HUES64 (cell line): ENCODE data around the gene RGS1.

Experiments
- H3K27ac ChIP-seq: 2 replicates; pipeline ENCODE4 v1.7.0; 2013; ENCODE audit warnings: low read depth, low read length, inconsistent platforms
- H3K27me3 ChIP-seq: 2 replicates; pipeline ENCODE4 v1.6.1; 2013; ENCODE audit warnings: mild to moderate bottlenecking, low read length; ENCODE audit not compliant: insufficient read depth
- H3K36me3 ChIP-seq: 2 replicates; pipeline ENCODE4 v1.6.1; 2013; ENCODE audit warnings: mild to moderate bottlenecking, low read length; ENCODE audit not compliant: insufficient read depth
- H3K4me1 ChIP-seq: 2 replicates; pipeline ENCODE4 v1.6.1; 2013; ENCODE audit warnings: mild to moderate bottlenecking, low read length, moderate library complexity; ENCODE audit not compliant: insufficient read depth
- H3K4me3 ChIP-seq: 2 replicates; pipeline ENCODE4 v1.5.1; 2013; ENCODE audit warnings: mild to moderate bottlenecking, low read length, moderate library complexity
- H3K9ac ChIP-seq: 2 replicates; pipeline ENCODE4 v1.6.1; 2013; ENCODE audit warnings: mild to moderate bottlenecking, low read depth, low read length
- H3K9me3 ChIP-seq: 2 replicates; pipeline ENCODE4 v1.6.1; 2013; ENCODE audit warnings: low read depth, low read length; ENCODE audit not compliant: insufficient read depth
- WGBS: fragments of 150-250, 120-280 bp; methylation state at CpG from one replicate; pipeline ENCODE4 v1.1.7; 2013; ENCODE audit warnings: missing lambda C conversion rate; 5-methylcytosine and 5-hydroxymethylcytosine counted together

The RGS1 gene

DNA sequence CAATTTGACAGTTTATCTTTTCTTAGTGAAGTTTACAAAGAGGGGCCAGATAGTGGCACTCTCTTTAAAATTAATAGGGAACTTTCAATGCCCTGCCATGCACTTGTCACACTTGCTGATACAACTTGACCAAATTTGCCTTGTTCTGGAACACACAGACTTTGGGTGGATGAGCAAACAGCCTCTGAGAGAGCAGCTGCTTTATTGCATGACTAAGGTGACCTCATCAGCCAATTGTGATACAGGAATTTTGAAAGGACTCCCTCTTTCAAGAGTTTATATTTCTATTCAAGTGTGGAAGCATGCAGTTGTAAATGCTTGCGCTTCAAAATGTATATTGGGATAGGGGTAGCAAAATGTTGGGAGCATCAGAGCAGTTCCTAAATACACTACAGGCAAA lies 2.1 kb upstream of the RGS1 start:
- Histone ChIP-seq H3K27ac (no peak overlapping the region), H3K9me3 (no peaks in the 10 kb centered on the region), H3K4me1 (0 out of 2 replicates have a peak, but pooled peaks cover 2% of the 10 kb centered on the region), H3K36me3 (no peaks in the 10 kb centered on the region), H3K27me3 (no peaks in the 10 kb centered on the region), H3K4me3 (no peak overlapping the region), H3K9ac (no peak overlapping the region)
- 86% methylated on average over 1 of the region's 1 CpG for WGBS

GRCh38 chr1:192574073-192574472 lies 1.5 kb upstream of the RGS1 start:
- H3K27ac ChIP-seq: no peak overlapping the region
- no peak overlapping the region for H3K9ac ChIP-seq
- no peaks in the 10 kb centered on the region for H3K36me3 ChIP-seq
- no peaks in the 10 kb centered on the region for H3K9me3 ChIP-seq
- H3K4me1 ChIP-seq: peaks cover 2% of the 10 kb centered on the region; the same call in 1 of the 2 replicates
- H3K4me3 ChIP-seq: no peak overlapping the region
- no peaks in the 10 kb centered on the region for H3K27me3 ChIP-seq
- WGBS: 86% methylated on average over 1 of the region's 1 CpG

GRCh38 chr1:192576190-192577144 lies 894 bp downstream of the RGS1 start:
- Histone ChIP-seq H3K9ac (no peak overlapping the region), H3K27me3 (no peaks in the 10 kb centered on the region), H3K9me3 (no peaks in the 10 kb centered on the region), H3K4me1 (peaks cover 2% of the 10 kb centered on the region; the same call in 1 of the 2 replicates), H3K36me3 (no peaks in the 10 kb centered on the region), H3K4me3 (no peak overlapping the region), H3K27ac (no peak overlapping the region)
- 100% methylated on average over 1 of the region's 1 CpG for WGBS

DNA sequence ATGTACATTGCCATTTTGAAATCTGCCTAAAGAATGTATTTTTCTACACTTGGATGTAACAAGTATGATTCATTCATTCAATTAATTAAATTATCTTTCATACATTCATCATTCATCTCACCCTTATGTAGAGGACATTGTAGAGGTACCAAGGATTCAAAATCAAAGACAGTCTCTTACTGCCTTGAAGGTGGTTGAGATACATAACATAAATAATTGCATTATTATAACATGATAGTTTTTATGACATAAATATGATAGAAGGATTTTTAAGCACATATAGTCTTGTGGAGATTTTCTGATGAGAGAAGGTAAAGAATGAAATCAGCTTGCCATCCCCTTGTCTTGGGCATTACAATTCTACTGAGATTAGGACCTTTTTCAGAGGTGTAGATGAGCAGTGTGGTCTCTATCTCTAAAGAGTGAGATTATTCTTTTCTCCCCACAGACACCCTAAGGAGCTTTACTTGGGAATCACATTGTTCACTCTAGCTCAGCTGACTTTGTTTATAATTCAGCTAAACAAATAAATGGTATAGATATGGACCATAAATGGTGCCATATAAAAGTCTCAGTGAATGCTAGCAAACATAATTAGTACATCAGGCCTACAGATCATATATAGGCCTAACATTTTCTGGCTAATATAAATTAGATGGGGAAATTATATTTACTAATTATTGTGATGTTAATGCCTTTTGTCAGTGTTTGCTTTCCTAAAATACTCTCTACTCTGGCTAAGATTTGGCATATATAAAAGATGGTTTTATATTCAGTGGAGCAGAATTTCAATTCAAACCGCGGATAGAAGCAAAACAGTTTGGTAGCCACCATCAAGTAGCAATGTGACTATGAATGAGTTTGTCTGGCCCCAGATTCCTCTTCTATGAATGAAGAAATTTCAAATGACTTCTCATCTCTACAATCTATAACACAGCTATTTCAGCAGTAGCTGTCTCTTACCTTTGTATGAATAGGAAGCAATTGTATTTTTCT lies 1.9 kb downstream of the RGS1 start:
- Histone ChIP-seq H3K4me3 (no peak overlapping the region), H3K27ac (no peak overlapping the region), H3K36me3 (no peaks in the 10 kb centered on the region), H3K27me3 (no peaks in the 10 kb centered on the region), H3K9me3 (no peaks in the 10 kb centered on the region), H3K4me1 (peaks cover 2% of the 10 kb centered on the region; the same call in 1 of the 2 replicates), H3K9ac (no peak overlapping the region)
- WGBS: 97% methylated on average over 2 of the region's 2 CpGs

GRCh38 chr1:192578144-192578909 lies 2.8 kb downstream of the RGS1 start:
- H3K9ac ChIP-seq: no peak overlapping the region
- peaks cover 2% of the 10 kb centered on the region; the same call in 1 of the 2 replicates for H3K4me1 ChIP-seq
- no peaks in the 10 kb centered on the region for H3K36me3 ChIP-seq
- 100% methylated on average over 1 of the region's 1 CpG for WGBS
- H3K9me3 ChIP-seq: no peaks in the 10 kb centered on the region
- H3K27ac ChIP-seq: no peak overlapping the region
- no peaks in the 10 kb centered on the region for H3K27me3 ChIP-seq
- no peak overlapping the region for H3K4me3 ChIP-seq

DNA sequence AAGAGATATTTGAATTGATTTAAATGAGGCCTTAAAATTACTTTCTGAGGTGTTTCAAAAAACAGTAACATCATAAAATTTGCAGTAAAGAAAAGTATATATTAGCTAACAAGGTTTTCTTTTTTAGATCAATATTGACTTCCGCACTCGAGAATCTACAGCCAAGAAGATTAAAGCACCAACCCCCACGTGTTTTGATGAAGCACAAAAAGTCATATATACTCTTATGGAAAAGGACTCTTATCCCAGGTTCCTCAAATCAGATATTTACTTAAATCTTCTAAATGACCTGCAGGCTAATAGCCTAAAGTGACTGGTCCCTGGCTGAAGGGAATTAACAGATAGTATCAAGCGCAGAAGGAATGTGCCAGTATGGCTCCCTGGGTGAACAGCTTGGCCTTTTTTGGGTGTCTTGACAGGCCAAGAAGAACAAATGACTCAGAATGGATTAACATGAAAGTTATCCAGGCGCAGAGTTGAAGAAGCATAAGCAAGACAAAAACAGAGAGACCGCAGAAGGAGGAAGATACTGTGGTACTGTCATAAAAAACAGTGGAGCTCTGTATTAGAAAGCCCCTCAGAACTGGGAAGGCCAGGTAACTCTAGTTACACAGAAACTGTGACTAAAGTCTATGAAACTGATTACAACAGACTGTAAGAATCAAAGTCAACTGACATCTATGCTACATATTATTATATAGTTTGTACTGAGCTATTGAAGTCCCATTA lies 3.6 kb downstream of the RGS1 start:
- H3K9me3 ChIP-seq: no peaks in the 10 kb centered on the region
- no peak overlapping the region for H3K4me3 ChIP-seq
- H3K4me1 ChIP-seq: peaks cover 2% of the 10 kb centered on the region; the same call in 1 of the 2 replicates
- no peak overlapping the region for H3K27ac ChIP-seq
- H3K27me3 ChIP-seq: no peaks in the 10 kb centered on the region
- 79% methylated on average over 4 of the region's 6 CpGs for WGBS
- no peak overlapping the region for H3K9ac ChIP-seq
- no peaks in the 10 kb centered on the region for H3K36me3 ChIP-seq

GRCh38 chr1:192580351-192580962 lies 4.9 kb downstream of the RGS1 start:
- 97% methylated on average over 3 of the region's 3 CpGs for WGBS
- Histone ChIP-seq H3K27ac (no peak overlapping the region), H3K9ac (no peak overlapping the region), H3K4me1 (peaks cover 2% of the 10 kb centered on the region; the same call in 1 of the 2 replicates), H3K4me3 (no peak overlapping the region), H3K9me3 (no peaks in the 10 kb centered on the region), H3K27me3 (no peaks in the 10 kb centered on the region), H3K36me3 (no peaks in the 10 kb centered on the region)

DNA sequence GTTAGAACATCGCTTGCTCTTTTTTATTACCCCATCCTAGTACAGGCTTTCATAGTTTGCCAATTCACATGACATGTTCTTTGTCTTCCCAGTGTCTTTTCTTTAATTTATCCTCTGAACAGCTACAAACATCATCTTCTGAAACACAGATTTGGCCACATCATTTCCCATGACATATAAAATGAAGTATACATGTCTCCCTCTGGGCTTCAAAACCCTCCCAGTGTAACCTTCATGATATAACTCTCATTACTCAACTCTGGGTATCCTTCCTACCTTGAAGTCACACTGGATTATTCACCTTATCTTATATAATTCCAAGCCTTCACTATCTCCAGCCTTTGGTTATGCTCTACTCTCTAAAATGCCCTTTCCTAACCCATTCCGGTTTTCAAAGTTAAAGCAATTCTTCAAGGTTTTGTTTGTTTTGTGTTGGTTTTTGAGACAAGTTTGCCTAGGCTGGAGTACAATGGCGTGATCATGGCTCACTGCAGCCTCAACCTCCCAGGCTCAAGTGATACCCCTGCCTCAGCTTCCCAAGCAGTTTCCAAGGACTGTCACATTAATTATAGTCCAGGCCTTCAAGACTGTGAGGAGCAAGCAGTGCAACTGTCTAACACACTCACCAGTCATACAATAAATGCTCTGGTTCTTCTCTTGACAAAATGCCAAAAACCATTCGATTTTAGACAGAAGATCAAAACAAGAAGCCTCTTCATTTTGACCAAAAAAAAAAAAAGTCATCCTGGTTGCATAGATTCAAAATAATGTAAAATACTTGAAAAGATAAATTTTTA lies 5.8 kb downstream of the RGS1 start:
- Histone ChIP-seq H3K9ac (no peak overlapping the region), H3K4me1 (peaks cover 2% of the 10 kb centered on the region; the same call in 1 of the 2 replicates), H3K27ac (no peak overlapping the region), H3K9me3 (no peaks in the 10 kb centered on the region), H3K4me3 (no peak overlapping the region), H3K27me3 (no peaks in the 10 kb centered on the region), H3K36me3 (no peaks in the 10 kb centered on the region)
- WGBS: 91% methylated on average over 3 of the region's 4 CpGs

DNA sequence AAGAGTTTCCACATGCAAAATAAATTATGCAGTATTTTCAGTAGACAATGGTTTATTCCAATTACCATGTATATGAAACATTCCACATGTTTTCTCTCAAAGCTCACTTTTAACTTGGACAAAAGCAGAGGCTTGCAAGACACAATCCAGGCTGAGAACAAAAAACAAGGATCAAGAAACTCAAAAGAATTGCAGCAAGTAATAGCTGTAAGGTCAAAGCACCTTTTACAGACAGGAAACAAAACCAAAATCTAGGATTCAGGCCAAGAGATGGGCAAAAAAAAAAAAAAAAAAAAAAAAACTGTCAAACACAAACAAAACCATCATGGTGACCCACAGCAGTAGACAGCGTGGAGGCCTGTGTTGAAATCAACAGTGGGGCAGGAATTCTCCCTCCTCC lies 9.3 kb downstream of the RGS1 start:
- Histone ChIP-seq H3K4me3 (no peak overlapping the region), H3K4me1 (no peaks in the 10 kb centered on the region), H3K27me3 (no peaks in the 10 kb centered on the region), H3K27ac (no peak overlapping the region), H3K9ac (no peak overlapping the region), H3K36me3 (no peaks in the 10 kb centered on the region), H3K9me3 (no peaks in the 10 kb centered on the region)
- 100% methylated on average over 1 of the region's 1 CpG for WGBS
